ENCODE results near the gene MT2A.

- no peak for TF ChIP-seq CTCF (IDR thresholded peaks at IDR 0.05; ENCODE audit: insufficient read depth, low read depth, low read length)
- TF ChIP-seq EZH2 (IDR thresholded peaks at IDR 0.05; ENCODE audit: insufficient read depth, low read length): no peak
Observed at GRCh38 chr16:56616608-56617211, 8.3 kb downstream of the MT2A start.

Data from astrocyte (in vitro differentiated cells and primary cell).